OCI-LY3 (cell line): Measurements from ENCODE around the gene RHCG.

Experiments used
- EZH2phosphoT487 ChIP-seq: fragments of 200-600 bp; shearing (Covaris generic); IDR thresholded peaks from 2 replicates; pipeline ENCODE4 v1.6.1; 2018; ENCODE audit warnings: antibody characterized with exemption, mixed run types, low read depth
- TF ChIP-seq, protein P1 (sequence below): fragments of 200-600, 300-600 bp; sonication (generic); IDR thresholded peaks from 2 replicates; pipeline ENCODE4 v1.5.1; 2014; ENCODE audit warnings: antibody characterized with exemption, low read length, low read depth

- TF ChIP-seq, protein P1, sequence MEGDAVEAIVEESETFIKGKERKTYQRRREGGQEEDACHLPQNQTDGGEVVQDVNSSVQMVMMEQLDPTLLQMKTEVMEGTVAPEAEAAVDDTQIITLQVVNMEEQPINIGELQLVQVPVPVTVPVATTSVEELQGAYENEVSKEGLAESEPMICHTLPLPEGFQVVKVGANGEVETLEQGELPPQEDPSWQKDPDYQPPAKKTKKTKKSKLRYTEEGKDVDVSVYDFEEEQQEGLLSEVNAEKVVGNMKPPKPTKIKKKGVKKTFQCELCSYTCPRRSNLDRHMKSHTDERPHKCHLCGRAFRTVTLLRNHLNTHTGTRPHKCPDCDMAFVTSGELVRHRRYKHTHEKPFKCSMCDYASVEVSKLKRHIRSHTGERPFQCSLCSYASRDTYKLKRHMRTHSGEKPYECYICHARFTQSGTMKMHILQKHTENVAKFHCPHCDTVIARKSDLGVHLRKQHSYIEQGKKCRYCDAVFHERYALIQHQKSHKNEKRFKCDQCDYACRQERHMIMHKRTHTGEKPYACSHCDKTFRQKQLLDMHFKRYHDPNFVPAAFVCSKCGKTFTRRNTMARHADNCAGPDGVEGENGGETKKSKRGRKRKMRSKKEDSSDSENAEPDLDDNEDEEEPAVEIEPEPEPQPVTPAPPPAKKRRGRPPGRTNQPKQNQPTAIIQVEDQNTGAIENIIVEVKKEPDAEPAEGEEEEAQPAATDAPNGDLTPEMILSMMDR, result no peak
- TF ChIP-seq EZH2phosphoT487, result no peak
Measured at GRCh38 chr15:89533861-89534544, 37.6 kb upstream of the RHCG start.
